Measurements from ENCODE around the gene PLD3.

Gene PLD3

GRCh38 chr19:40416918-40417642, 68.6 kb downstream of the PLD3 start:
- DNase-seq, result no peak

GRCh38 chr19:40417643-40417981, 69.1 kb downstream of the PLD3 start:
- DNase-seq, result no peak

- no peak for DNase-seq
Observed at GRCh38 chr19:40418040-40418439, 69.5 kb downstream of the PLD3 start.

DNA sequence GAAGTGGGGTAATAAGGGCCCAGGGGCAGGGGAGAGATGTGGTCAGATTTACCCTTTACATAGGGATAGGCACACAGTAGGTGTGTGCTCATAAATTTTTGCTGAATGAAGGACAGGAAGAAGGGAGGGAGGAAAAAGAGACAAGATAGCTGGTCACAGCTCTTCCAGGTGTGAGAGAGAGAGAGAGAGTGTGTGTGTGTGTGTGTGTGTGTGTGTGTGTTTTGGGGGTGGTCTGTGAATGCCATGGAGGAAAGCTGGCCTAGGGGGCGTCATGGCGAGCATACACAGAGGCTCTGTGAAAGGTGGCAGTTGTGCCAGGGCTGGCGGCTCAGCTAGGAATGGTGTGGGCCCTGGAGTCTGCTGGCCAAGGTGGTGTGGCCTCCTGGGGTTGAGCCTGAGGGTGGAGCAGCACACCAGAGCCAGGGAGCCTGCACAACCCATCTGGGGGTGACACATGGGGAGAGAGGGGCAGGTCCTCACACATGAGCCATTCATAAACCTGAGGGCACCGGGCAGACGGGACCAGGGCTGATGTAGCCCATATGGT, 70.6 kb downstream of the PLD3 start:
- DNase-seq, result no peak

GRCh38 chr19:40419780-40420179, 71.3 kb downstream of the PLD3 start:
- no peak for DNase-seq

DNA sequence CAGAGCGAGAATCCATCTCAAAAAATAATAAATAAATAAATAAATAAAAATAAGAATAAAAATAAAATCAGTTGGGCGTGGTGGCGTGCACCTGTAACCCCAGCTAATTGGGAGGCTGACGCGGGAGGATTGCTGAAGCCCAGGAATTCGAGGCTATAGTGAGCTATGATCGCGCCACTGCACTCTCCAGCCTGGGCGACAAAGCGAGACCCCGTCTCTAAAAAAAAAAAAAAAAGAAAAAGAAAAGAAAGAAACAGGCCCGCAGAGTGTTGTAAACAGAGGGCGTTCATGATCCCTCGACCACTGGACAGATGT, 71.9 kb downstream of the PLD3 start:
- no peak for DNase-seq

GRCh38 chr19:40420766-40421765, 72.6 kb downstream of the PLD3 start:
- DNase-seq, result peak; percentile 71

DNA sequence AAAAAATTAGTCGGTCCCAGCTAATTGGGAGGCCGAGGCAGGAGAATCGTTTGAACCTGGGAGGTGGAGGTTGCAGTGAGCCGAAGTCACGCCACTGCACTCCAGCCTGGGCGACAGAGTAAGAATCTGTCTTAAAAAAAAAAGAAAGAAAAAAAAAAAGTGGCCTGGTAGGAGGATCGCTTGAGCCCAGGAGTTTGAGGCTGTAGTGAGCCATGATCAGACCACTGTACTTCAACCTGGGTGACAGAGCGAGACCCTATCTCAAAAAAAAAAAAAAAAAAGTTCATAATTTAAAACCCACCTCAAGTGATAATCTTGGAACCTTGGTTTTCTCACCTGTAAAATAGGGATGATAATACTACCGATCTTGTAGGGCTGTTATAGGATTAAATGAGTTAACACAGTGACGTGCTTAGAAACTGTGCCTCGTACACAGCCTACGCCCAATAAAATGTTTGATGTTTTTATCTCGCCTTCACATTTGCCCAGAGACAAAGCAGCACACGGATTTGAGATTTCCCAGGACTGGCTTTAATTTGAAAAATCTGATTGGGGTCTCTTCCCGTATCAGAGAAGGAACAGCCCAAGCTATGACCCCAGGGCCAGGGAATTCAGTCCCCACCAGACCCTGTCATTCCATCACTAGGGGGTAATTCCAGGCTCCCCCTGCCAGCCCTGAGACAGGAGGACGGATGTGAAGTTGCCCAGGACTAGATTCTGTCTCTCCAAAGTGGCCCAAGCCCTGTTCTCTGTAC, 73.7 kb downstream of the PLD3 start:
- no peak for DNase-seq

DNA sequence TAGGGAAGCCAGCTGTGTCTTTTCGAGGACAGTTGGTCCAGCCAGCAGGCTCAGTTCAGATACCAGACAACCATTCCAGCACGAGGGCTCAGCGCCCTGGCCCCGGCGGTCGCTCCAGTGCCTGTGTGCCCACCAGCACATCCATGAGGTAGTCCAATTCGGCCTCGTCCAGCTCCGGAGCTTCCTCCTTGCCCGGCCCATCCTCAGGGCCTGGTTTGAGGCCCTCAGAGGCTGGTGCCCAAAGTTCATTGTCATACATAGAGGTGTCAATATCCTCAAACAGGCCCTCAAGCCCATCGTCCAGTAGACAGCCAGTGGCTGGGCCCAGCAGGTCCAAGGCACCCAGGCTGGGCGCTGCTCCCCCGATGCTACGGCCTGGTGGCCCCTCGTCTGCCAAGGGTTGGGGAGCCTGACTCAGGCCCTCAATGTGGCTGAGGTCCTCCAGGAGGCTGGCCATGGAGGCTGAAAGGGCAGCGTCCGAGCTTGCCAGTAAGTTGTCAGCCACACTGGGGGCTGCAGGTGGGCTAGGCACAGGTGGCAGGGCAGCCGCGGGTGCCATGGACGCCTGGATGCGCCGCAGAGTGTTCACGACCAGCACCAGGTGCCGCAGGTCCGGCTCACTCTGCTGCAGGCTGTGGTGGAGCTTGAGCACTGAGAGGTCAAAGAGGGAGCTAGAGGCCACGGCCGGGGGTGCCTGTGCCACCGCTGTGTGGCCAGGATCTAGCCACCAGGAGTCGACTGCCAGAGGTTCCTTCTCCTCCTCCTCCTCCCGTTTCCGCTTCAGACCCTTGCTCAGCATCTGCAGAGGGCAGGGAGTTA, 74.5 kb downstream of the PLD3 start:
- DNase-seq, result no peak

- no peak for DNase-seq
Observed at GRCh38 chr19:40423938-40424337, 75.4 kb downstream of the PLD3 start.

DNA sequence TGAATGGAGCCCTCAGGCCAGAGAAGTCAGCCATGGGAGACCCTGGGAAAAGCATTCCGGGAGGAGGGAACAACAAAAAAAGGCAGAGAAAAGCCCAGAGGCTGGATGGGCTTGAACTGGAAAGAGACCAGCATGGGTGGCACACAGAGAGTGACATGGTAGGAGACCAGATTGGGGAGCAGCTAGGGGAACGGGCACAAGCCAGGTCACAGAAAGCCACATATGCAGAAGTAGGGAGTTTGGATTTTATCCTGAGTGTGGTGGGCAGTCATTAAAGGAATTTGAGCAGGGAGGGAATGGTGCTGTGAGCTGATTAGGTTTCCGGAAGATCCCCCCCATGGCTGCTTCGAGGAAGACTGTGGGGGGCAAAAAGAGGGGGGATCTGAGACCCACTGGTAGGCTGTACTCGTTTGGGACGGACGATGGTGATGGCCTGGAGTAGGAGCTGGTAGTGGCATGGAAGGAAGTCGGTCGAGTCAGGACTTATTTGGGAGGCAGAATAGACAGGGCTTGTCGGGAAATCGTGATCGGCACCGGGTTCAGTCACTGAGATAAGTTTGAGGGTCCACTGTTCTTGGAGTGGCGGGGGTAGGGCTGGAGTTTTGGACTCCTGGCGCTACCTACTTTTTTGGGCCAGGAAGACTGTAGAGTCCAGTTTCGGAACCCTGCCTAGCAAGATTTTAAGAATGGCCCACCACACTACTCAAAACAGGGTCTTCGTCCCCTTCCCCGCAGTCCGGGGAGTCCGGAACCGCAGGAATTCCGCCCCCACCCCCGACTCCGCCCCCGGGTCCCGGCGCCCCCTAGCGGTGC, 76.3 kb downstream of the PLD3 start:
- no peak for DNase-seq

- DNase-seq, result peak; percentile 99
Observed at GRCh38 chr19:40425450-40426287, 77.2 kb downstream of the PLD3 start, which contains the start of gene SERTAD1. TSS of gene SERTAD1 (minus strand) at chr19:40425992. CDS start at chr19:40423546, 2,446 bp downstream.
